Activated naive CD4-positive, alpha-beta T cell treated with Interleukin-2 at 50 U/mL for 16 hours (primary cell): ENCODE measurements around the gene WDFY1.
"Not testable (repeated sequence)": the region's sequence is repeated elsewhere in the genome, so short reads cannot be mapped to it uniquely, and the experiment has no call there.

ENCODE experiments used
- DNase-seq: peaks from one replicate; pipeline ENCODE4 v3.0.0-alpha.2; 2020

WDFY1 gene

DNA sequence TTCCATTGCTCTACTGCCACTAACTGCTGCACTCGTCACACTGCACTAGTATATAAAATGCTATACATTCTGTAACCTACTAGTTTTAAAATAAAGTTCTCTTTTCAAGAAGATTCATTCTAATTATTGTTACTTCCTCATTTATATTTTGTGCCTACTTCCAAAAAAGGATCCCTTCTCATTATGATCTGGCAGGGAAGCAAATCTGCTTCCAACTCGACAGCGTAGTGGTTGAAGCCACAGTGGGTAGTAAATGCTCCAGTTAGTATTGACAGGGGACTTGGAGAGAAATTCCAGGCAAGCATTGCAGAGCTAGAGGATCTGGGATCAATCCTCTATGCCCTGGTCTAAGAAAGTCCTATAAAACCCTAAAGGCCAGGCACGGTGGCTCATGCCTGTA lies 54.4 kb downstream of the WDFY1 start:
- no peak for DNase-seq

DNA sequence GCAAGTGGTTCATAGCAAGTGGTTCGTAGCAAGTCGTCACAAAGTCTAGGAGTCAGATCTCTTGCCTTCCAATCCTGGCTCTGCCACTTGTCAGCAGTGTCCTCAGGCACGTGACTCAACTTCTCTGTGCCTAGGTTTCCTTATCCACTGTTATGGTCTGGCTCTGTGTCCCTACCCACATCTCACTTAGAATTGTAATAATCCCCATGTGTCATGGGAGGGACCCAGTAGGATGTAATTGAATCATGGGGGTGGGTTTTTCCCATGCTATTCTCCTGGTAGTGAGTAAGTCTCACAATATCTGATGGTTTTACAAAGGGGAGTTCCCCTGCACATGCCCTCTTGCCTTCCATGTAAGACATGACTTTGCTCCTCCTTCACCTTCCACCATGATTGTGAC lies 55.9 kb downstream of the WDFY1 start:
- no peak for DNase-seq

DNA sequence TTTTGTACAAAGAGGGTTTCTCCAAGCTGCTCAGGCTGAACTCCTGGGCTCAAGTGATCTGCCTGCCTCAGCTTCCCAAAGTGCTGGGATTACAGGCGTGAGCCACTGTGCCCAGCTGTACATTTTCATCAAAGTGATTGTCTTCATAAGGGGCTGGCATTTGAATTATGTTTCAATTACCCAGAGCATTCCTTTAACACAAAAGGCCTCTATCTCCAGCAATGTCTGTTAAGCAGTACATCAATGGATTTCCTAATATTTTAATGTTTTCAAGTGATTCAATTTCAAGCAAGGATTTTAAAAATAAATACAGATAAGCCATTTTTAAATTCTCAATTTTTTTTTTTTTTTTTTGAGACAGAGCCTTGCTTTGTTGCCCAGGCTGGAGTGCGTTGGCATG lies 56.9 kb downstream of the WDFY1 start:
- no peak for DNase-seq

DNA sequence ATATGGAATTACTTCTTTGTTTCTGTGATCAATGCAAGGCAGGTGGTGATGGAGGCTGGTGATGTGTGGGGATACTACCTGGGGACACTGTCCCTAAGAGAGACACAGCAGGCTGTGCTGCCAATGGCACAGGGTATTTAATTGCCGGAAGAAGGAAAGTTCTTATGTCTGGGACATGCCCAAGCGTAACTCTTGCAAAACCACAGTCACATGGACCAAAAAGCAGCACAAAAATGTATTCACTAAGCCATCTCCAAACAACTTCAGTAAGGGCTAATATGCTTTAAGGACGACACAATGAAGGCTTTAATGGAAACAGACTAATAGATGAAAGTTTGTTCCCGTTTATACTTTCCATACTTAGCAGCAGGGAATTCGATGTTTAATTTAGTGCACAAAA lies 58.0 kb downstream of the WDFY1 start:
- no peak for DNase-seq

DNA sequence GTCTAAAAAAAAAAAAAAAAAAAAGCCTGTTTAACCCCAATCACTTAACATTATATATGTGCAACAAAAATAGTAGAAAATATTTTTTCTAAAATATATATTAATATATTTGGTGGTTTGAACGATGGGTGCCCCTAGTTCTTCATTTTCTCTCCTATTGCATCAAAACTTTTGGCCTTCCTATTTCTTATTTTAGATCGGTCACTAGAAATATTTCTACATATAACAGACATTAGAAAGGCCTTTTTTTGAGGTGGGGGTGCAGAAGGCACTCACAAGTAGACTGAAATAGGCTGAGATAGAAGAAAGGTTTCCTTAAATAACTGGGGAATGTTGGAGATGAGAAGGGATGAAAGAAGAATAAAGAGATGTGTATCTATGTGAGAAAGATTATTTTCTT lies 58.4 kb downstream of the WDFY1 start:
- DNase-seq: no peak

DNA sequence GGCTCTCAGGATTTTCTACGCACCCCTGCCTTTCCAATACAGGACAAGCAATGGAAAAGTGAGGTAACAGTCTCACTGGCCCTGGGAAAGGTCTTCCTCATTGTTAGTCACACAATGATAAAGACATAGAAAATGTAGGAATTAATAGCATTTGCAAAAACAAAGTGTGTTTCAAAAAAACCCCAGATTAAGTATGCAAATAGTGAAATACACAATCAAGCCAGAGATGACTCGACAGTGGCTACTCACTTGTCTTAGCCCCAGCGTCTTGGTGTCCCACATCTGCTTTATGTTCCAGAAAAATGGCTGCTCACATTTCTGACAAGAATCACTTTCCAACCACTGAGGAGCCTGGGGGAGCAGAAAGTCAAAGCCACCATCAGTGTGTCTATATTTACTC lies 60.7 kb downstream of the WDFY1 start:
- no peak for DNase-seq

DNA sequence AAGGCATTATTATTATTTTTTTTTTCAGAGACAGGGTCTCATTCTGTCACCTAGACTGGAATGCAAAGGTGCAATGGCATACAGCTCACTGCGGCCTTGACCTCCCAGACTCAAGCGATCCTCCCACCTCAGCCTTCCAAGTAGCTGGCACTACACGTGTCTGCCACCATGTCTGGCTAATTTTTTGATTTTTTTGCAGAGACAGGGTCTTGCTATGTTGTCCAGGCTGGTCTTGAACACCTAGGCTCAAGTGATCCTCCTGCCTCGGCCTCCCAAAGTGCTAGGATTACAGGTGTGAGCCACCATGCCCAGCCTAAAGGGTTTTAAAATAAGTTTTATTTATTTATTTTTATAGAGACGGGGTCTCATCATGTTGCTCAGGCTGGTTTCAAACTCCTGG lies 62.4 kb downstream of the WDFY1 start:
- no peak for DNase-seq

DNA sequence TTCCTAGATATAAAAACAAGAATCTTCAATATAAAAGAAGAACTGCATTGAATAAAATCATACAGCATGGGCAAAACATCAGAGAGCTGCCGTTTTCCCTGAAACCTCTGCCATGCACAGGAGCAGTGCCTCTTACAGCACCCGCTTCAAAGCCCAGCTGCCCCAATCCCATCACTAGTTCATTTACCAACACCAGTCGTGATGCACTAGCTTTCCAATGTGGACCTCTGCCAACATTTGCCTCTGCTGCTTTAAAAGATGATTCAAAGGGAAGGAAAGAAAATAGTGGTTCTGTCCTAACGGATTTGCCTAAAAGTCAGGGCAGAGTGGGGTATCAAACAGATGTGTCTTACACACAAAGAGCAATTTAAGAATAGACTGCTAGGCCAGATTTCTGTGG lies 64.3 kb downstream of the WDFY1 start:
- DNase-seq: no peak

DNA sequence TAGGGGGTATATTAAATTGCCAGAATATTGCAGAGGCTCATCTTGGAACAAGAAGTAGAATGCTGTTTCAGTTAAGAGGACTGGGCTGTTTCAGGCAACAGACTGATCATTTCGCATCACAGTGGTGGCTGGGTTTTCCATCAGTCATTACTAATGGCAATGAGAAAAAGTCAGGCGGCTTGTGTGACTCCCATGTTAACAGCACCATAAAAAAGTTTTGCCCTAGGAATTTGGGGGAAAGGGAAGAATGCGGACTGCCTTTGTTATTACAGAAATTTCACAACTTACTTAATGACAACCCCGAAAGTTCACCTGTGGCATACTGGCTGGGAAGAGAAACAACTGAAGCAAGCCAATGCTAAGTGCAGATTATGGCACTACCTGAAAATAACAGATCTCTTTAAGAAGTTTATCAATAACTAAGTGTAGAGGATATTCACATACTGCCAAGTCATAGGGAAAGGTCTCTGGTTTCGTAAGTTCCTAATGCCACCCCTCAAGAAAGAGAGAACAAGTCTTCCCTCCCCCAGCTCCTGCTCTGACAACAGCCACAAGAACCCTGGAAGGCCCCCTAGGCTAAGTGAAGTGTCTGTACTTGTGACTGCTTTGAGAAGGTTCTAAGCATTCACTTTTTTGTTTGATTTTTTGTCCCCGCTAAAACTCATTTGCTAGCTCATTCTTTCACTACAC lies 67.3 kb downstream of the WDFY1 start:
- DNase-seq: no peak

DNA sequence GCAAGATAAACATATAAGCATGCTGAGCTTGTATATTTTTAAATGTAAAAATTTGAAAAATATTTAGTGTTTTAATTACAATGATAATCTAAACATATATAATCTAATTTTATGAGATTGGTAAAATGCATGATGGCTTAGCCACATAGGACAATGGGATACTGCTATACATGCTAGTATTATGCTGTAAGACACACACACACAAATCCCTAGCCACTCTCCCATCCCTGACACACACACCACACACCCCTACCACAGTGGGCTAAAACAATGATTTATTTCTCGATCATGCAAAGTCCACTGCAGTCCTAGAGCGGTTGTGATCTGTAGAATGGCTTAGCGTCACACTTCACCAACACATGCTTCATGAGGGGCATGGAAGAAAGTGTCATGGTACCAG lies 71.5 kb downstream of the WDFY1 start:
- DNase-seq: no peak

DNA sequence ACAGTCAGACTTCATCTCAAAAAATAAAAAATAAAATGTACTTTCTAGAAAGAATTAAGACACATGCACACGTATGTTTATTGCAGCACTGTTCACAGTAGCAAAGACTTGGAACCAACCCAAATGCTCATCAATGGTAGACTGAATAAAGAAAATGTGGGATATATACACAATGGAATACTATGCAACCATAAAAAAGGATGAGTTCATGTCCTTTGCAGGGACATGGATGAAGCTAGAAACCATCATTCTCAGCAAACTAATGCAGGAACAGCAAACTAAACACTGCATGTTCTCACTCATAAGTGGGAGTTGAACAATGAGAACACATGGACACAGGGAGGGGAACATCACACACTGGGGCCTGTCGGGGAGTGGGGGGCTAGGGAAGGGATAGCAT lies 72.4 kb downstream of the WDFY1 start:
- DNase-seq: not testable (repeated sequence)

DNA sequence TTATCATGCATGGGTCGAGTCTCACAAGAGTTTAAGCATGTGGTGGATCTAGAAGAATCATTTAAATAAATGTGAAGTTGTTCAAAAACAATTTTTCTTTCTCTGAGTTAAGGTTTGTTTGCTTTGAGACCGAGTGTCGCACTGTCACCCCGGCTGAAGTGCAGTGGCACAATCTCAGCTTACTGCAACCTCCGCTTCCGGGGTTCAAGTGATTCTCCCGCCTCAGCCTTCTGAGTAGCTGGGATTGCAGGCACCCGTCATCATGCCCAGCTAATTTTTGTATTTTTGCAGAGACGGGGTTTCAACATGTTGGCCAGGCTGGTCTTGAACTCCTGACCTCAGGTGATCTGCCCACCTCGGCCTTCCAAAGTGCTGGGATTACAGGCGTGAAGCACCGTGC lies 73.5 kb downstream of the WDFY1 start:
- DNase-seq: not testable (repeated sequence)

DNA sequence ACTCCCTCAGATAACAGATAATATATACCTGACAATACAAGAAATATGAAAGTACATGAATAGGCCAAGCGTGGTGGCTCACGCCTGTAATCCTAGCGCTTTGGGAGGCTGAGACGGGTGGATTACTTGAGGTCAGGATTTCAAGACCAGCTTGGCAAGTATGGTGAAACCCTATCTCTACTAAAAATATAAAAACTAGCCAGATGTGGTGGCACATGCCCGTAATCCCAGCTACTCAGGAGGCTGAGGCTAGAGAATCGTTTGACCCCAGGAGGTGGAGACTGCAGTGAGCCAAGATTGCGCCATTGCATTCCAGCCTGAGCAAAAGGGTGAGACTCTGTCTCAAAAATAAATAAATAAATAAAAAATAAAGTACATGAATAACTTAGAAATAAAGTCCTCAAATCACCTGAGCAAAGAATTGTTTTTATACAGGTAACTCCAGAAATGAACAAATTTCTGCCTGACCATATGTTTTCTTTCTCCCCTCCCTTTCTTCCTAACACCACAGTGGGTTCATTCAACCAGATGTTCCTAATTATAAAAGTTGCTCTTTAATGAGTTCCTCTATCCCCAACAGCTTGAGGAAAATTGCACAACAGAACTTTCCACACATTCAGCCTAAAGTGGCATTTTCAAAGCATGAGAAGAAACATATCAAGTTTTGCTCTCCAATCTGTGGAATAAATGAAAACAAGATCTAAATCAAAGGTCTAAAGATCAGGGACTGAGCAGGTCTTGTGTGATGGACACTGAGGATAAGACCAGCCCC lies 74.1 kb downstream of the WDFY1 start:
- DNase-seq: no peak

DNA sequence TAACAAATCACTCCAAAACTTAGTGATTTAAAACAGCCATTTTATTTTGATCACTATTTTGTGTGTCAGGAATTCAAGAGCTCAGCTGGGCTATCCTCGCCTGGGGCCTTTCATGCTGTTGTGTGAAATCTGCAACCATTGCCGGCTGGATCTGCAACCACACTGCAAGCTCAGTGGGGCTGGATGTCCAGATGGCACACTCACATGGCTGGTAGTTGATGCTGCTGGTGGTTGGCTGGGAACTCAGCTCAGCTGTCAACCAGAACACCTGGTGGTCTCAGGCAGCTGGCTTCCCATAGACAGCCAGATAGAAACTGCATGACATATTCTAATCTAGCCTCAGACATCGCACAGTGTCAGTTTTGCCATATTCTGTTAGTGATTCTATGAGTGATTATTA lies 77.1 kb downstream of the WDFY1 start:
- DNase-seq: no peak

DNA sequence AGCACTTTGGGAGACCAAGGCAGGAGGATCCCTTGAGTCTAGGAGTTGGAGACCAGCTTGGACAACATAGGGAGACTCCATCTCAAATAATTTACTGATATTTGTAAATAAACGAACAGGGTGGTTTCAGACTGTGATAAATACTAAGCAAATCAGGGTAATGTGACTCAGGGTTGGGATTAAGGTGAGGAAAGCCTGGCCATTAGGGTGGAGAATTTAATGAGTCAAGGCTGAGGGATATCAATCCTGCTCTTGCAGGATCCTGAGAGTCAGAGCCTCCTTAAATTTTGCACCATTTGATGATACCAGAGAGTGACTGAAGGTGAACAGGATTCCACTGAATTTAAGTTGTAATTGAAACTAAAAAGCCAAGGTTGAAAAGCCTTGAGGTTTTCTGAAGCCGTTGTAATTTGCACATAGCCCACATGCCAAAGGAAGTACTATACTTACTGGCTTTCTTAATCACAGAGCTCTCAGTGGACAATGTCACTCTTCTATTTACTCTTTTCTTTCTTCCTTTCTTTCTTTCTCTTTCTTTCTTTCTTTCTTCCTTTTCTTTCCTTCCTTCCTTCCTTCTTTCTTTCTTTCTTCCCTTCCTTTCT lies 79.1 kb downstream of the WDFY1 start:
- no peak for DNase-seq

DNA sequence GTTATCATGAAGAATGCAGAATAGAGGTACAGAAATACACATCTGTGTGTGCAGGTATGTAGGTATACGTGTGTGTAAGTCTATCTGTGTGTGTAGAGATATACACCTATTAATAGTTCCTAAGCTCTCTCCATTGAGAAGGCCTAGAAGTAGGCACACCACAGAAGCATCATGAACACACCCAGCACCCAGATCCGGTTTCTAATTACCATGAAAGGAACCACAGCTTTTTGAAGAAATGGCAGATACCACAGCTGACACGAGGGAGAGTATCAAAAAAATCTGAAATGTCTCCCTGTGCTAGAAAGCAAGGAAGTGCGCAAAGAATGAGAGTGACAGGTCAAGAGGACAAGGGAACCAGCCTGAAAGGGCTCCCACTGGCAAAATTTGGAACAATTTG lies 80.0 kb downstream of the WDFY1 start:
- DNase-seq: no peak

DNA sequence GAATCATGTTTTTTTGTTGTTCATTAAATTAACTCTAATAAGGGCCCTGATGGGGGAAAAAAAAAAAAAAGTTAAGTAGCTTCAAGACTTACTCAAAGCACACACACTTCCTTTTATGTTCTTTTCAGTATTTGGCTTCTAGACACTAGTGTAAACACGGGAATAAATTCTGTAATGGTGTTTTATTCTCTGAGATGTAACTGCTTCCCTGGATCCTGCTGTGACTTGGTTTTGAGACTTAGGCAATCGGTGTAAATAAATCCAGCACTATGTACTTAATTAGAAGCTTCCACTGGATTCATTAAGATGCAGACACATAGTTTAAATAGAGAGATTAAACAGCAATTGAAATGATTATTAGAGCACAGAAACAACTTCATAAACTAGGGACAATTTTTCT lies 81.6 kb downstream of the WDFY1 start:
- DNase-seq: no peak

DNA sequence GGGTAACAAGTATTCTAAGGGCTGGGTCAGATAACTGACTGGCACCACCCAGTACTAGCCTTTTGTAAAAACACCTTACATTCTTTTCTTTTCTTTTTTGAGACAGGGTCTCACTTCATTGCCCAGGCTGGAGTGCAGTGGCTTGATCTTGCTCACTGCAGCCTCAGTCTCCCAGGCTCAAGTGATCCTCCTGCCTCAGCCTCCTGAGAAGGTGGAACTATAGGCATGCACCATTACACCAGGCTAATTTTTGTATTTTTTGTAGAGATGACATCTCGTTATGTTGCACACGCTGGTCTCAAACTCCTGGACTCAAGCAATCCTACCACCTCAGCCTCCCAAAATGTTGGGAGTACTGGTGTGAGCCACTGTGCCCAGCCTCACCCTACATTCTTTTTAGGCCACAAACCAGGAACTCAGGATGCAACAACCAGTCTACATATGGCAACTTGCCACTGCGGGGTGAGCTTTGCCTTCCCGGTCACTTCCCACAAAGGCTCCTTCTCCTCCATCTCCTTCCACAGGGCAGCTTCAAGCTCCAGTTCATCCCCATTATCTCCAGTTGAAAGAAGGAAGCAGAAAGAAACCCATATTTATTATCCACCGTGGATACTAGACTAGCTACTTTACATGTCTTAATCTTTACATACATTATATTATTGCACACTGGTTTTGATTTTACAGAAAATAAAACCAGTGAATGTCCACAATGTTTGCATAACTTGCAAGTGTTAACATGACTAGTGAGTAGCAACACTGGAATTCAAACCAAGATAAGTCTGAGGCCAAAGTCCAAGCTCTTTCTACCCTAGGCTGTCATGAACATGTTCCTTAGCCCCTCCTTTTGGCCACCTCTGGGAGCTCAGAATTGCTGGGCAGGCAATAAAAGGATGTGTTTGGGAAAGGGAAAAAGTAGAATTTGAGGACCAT lies 84.1 kb downstream of the WDFY1 start:
- no peak for DNase-seq

DNA sequence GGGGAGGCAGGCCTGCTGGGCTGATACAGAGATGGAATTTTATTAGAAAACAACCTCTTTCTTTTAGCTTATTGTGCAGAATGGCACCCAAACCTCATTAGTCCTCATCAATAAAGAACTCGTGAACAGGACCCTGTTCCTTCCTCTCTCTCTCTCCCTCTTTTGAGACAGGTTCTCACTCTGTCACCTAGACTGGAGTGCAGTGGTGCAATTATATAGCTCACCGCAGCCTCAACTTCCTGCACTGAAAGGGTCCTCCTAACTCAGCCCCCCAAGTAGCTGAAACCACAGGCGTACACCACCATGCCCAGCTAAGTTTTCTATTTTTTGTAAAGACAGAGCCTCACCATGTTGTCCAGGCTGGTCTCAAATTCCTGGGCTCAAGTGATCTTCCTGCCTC lies 86.1 kb downstream of the WDFY1 start:
- DNase-seq: no peak

DNA sequence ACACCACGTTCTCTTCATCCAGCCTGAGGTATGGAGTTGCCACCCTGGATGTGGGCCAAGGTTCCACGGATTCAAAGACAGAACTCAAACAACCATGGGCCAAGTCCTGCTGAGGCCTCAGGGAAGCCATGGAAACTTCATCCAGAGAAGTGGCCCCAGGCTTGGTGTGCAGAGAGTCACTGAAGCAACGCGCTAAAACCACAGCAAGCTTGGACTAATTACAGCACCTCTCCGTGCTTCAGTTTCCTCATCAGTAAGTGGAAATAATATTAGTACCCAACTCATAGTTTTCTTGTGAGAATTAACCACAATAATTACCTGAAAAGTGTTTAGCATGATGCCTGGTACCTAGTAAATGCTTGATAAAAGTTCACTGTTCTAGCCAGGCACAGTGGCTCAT lies 88.6 kb downstream of the WDFY1 start:
- DNase-seq: no peak

DNA sequence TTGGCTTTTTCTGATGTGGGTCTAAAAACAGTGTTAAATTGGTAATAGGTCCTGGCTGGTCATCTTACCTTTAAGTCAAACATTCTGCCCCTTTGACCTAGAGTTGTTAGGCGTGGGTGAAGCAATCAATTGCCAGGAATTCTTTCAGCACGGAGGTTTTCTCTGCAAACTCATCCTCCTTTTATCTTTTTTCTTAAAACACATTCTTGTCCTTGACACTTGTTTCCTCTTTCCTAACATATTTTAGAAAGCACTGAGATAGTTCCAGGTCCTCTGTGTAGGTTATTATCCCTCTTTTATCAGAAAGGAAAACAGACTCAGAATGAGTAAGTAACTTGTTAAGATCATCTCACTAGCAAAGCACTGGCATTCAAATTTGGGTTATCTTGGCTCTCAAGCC lies 89.1 kb downstream of the WDFY1 start:
- no peak for DNase-seq

DNA sequence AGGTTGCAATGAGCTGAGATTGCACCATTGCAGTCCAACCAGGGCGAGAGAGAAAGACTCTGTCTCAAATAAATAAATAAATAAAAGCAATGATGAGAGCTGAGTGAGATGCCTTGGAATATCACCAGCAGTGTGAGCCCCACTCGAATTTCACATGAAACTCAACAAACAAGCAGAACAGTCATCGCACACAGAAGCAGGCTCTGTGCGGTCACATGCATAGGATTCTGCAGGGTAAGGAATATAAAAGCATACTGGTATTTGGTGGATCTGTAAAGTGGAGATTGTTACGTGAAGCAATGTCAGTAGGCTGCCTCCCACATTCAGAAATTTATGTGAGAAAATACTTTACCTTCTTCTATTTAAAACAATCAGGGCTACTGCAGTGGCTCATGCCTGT lies 89.7 kb downstream of the WDFY1 start:
- DNase-seq: no peak

DNA sequence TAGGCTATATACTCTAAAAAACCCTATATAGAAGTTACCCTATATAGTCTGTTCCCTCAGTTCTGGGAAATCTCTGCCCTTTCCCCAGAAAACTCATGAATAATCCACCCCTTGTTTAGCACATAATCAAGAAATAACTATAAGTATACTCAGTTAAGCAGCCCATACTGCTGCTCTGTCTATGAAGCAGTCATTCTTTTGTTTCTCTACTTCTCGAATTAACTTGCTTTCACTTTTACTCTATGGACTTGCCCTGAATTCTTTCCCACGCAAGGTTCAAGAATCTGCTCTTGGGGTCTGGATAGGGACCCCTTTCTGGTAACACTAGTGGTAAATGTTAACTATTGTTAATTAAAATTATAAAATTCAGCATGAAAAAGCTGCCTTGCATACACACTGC lies 90.4 kb downstream of the WDFY1 start:
- no peak for DNase-seq
